HG02642 (cell line): ENCODE measurements around the gene GULP1.
"Not testable (repeated sequence)": the region's sequence is repeated elsewhere in the genome, so short reads cannot be mapped to it uniquely, and the experiment has no call there.

ENCODE experiments used
- ATAC-seq: cut with Tn5 transposase; IDR thresholded peaks from one replicate; pipeline ENCODE4 v1.9.1; 2021; ENCODE audit warnings: mild to moderate bottlenecking; ENCODE audit not compliant: unreplicated experiment, poor library complexity

The GULP1 gene

DNA sequence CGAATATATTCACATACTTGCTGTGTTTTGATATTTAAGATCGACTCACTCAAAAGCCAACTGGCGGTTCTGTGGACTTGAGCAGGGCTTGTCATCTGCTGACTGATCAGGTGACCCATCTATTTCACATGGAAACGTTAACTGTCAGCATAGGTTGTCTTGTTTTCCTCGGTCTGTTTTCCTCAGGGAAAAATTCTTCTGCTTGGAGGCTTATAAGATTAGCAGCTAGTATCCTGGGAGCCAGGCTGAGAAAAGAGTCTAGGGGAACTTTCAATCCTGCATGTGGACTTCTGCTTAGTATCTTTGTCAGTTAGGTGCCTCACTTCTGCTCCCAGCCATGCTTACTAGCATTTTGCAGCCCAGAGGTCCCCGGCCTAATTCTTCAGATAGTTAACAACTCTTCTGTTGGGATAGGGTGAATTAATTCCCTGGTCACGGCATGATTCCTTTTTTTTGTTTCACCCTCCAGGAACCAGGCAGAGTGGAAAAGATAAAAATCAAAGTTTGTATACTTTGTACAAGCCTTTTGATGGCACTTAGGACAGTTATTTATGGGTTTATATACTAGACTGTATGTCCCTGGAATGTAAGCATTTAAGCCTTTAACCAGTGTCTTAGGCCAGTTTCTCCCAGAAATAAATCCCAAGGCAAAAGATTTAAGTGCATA, 226.0 kb downstream of the GULP1 start:
- ATAC-seq, result no peak

DNA sequence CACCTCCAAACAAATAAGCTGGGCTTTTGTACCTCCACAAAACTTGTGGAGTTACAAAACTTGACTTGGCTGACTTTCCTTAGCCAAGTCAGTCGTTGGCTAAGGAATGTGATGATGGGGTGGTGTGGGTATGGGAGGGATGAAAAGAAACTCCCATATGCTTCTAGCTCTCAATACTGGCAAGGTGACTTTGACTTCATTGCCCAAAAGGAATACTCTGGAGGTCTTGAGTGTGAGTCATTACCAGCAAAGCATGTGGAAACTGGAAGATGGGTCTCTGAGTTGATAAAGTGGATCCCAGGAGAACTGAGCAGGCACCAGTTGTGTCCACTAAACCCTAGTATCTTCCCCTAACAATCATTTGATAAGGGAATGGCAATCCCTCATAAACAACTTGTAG, 226.7 kb downstream of the GULP1 start:
- no peak for ATAC-seq

DNA sequence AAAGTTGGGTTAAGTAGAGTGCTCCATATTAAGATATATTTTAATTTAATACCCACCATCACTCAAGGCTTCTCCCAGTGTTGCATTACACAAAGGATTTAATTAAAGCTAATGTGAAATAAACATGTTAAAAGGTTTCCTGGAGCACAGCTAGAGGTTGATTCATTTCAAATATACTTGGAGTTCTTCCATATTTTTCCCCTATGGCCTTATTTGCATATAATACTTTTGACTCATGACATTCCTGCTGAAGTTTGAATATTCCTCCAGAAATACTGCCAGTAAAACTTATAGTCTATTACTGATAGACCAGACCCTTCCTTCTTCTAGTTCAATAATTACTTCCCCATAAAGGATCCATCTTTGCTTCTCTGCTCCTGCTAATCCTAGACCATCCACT, 227.5 kb downstream of the GULP1 start:
- no peak for ATAC-seq

DNA sequence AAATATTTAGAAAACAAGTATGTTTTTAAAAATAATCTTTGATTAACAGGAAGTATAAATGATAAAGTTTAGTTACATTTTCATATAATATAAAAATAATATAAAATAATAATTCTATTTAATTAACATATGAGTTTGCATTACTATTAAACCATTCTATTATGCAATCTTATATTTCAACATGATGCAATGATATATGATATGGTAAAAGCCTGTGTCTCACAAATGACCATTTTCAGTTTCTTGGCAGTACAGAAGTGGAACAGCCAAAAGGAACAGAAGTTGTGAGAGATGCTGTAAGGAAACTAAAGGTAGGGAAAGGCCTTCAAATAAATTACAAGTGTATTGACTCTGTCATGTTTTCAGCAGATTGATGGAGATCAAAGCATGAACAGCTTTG, 230.8 kb downstream of the GULP1 start:
- no peak for ATAC-seq

DNA sequence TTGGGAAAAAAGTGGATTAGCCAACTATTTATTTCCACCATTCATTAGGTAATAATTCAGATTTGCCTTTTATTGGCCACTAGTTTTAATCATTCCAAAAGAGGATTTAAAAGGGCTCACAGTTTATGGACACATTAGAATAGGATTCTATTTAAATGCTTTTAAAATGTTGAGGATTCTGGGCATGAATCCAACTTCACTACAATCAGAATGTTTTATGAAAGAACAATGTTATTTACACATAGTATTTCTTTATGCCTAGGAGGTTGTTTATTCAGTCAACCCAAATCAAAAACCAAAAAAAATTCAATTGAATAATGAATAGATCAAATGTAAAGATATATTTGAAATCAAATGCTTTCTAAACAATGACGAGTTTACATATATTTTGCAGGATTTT, 232.2 kb downstream of the GULP1 start:
- no peak for ATAC-seq

DNA sequence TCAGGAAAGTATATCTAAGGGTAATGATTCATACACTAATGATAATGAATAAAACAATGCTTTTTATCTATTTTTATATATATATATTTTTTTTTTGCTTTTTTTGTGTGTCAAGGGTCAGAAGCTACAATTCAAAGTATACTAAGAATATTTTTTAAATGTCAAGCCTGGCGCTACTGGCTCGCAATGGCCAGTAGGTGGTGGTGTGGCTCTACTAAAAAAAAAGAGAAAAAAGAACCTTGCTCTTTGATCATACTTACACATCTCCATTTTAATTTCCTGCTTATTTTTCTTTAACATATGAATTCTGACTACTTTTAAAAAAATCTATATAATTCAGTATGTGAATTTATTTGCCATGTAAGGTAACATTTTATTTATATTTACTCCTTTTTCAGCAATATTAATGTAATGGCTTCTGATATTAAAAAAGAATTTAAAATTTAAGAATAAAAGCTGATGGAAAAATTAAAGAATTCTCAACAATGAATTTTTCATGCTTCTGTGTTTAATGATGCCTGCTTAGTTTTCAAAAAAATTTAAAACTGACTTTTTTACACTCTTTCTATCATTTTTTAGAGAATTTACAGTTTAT, 232.9 kb downstream of the GULP1 start:
- ATAC-seq, result peak; percentile 52

DNA sequence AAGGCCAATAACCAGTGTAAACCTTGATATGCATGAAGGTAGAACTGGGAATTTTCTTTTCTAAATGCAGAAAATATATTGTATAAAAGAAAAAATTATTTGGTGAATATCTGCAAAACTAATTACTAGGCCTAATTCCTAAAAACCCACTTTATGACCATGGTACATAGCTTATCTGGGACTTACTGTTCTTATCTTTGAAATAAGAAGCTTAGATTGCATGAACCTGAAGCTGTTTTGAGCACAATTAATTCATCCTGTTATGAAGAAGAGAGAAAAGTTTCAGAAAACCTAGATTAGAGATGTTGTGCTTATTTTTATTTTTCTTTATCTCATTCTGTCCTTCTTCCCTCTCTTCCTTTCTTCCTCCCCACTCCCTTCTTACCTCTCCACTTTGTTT, 235.0 kb downstream of the GULP1 start:
- ATAC-seq, result no peak

DNA sequence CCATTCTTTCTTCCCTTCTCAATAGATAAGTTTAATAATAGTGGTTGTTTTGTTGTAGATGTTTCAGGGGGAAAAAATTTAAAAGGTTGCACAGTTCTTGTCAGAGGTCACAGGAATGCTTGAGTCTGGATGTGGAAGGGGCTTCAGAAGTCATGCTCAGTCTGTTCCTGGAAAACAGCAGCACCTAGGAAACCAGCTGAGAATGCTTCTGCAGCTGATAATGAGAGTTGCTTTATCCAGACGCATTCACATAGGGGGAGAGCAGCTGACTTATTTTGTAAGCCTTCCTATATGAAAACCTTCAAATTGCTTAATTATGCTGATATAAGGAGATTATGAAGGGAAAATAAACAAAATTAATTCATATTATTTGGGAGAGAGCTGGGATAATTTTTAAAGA, 235.5 kb downstream of the GULP1 start:
- ATAC-seq, result no peak

DNA sequence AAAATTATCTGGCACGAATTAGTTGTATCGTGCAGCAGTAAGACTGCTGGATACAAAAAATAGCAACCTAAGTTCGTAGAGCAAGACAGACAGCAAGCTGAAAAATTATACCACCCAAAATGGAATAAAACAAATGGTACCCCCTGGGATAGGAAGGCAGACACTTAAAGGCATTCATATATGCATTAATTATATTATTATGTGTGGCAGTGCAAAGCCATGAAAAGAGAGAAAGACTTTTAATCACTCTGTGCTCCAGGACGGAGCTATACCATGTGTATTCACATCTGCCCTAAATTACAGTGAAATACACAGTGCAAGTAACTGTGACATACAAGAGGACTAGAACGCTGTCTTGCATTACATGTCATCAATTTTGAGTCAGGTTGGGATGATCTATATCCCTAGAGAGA, 235.9 kb downstream of the GULP1 start:
- ATAC-seq, result no peak

DNA sequence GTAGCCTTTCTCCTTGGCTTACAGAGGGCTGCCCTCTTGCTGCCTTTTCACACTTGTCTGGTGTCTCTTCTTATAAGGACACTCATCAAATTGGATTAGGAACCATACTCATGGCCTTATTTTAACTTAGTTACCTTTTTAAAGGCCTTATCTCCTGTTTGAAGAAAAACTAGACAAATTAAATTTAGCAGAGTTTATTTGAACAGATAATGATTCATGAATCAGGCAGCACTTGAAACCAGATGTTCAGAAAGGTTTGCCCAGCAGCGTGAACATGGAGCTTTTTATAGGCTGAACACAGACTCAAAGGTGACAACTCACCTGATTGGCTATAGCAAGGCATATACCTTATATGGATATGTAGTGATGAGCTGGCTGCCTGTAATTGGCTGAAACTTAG, 238.0 kb downstream of the GULP1 start:
- no peak for ATAC-seq

DNA sequence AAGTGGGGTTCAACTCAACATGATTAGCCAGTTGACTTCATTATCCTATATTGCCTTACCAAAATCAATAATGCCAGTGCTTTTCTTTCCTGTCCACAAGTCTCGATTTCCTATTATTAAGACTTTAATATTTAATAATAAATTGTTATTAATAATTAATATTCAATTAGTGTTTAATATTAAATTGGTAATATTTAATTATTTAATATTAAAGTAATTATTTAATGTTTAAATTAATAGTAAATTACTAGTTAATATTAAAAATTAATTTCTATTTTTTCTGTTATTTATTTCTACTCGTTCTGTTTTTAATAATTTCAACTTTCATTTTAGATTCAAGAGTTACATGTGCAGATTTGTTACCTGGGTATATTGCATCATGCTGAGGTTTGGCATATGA, 243.2 kb downstream of the GULP1 start:
- no peak for ATAC-seq

DNA sequence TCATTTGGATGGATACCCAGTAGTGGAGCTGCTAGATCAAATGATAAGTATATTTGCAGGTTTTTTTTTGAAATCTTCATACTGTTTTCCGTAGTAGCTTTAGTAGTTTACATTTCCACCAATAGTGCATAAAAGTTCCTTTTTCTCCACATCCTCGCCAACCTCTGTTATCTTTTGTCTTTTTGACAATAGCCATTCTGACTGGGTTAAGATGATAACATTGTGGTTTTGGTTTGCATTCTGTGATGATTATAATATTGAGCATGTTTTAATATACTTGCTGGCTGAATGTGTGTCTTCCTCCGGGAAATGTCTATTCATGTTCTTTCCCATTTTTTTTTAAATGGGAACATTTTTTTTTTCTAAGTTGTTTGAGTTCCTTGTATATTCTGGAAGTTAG, 260.0 kb downstream of the GULP1 start:
- no peak for ATAC-seq

DNA sequence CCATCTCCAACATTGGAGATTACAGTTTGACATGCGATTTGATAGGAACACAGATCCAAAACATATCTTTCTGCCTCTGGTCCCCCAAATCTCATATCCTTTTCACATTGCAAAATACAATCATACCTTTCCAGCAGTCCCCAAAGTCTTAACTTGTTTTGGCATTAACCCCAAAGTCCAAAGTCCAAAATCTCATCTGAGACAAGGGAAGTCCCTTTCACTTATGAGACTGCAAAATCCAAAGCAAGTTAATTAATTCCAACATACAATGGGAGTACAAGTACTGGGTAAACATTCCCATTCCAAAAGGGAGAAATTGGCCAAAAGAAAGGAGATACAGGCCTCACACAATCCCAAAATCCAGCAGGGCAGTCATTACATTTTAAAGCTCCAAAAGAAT, 265.4 kb downstream of the GULP1 start:
- ATAC-seq, result no peak

DNA sequence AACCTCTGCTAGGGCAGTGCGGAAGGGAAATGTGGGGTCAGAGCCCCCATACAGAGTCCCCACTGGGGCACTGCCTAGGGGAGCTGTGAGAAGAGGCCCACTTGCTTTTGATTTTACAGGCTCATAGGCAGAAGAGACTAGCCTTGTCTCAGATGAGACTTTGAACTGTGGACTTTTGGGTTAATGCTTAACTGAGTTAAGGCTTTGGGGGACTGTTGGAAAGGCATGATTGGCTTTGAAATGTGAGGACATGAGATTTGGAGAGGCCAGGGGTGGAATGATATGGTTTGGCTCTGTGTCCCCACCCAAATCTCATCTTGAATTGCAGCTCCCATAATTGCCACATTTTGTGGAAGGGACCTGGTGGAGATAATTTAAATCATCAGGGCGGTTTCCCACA, 267.8 kb downstream of the GULP1 start:
- ATAC-seq, result not testable (repeated sequence)

DNA sequence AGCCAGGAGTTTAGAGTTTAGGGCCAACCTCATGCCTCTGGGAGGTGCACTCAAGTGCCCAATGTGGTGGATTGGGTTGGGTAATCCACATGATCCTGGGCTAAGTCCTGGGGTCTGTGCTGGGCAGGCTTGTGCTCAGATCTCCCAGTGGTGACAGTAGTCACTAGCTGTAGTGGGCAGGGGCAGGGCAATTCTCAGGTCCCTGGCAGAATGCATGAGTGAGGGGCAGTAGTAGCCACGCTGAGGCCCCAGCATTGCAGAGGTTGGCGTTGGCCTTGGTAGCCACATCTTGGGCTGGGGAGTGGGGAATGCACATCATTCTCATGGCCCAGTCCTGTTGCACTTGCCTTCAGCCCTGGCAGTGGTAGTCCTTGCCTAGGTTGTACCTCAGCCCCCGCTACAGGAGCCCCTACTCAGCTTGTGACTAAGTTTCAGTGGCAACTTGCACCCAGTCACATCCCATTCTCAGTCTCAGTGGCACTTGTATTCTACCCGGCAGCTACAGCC, 269.9 kb downstream of the GULP1 start:
- no peak for ATAC-seq

DNA sequence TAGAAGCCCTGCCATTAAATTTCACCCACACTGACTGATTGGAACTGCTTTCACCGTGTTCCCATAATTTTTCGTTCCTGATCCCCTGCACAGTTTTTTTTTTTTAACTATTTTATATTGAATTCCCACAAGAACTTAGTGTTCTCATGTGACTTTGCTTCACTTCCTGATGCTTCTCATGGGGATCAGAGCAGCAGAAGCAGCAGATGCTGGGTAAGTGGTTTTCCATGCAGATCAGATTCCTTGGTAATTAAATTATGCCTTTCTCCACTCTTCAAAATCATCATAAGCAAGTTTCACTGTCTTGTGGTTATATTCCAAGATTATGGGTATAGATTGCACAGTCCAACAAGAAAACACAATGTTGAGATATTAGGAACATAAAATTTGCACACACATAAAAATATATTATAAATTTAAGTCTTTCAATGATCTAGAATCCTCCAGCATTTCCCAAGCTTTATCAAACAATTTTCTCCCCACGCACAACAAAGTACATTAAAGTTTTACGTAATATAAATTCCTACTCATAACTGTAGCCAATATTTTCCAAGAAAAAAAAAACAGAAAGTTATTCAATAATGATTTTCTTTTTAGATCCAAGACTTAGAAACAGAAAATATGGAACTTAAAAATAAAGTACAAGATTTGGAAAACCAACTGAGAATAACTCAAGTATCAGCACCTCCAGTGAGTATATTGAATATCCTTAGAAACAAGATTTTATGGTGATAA, 277.9 kb downstream of the GULP1 start:
- no peak for ATAC-seq

DNA sequence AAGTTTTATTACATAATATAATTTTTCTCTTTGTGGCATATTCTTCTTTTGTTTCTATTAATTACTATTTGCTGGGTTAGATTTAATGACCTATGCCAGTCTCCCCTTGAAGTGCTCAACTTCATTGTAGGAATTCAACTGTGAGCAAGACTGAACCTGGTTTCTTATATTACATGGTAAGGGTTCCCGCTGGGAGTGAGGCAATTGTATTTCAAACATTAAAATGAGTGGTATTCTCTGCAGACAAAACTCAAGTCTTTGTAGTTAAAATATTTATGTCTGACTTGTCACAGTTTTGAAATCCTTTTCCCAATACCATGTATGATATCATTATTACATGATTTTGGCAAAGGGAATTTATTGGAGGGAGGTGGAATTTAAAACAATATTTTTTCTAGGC, 278.7 kb downstream of the GULP1 start:
- ATAC-seq, result no peak

DNA sequence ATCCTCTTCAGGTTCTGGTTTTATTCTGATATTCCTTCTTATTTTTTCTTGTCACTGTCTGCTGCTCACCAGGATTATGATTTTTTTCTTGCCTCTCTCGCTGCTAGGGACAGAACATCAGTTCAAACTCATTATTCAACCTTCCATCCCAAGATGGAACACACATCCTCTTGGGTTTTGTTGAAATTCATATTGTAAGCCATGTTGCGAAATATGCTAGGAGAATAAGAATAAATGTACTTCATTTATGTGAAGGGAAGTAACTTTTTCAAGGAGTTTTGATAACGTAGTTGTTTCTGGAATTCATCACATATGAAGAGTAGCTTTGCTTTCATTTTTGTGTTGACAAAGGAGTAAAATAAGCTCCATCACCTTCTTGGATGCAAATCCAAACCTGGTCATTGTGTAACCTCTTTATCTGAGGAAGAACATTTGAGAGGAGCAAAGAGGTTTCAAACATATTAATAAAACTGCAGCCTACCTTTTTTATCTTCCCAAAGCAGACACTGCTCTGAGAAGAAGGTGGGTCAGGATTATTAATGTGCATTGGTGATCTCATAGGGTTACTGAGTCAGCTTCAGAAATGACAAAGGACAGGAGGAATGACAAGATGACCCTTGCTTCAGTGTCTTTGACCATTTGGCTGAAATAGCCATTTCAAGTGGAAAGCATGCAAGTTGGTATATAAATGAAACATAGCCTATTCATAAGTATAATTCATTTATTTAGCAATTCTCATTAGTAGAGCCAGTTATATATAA, 280.0 kb downstream of the GULP1 start:
- ATAC-seq, result no peak

DNA sequence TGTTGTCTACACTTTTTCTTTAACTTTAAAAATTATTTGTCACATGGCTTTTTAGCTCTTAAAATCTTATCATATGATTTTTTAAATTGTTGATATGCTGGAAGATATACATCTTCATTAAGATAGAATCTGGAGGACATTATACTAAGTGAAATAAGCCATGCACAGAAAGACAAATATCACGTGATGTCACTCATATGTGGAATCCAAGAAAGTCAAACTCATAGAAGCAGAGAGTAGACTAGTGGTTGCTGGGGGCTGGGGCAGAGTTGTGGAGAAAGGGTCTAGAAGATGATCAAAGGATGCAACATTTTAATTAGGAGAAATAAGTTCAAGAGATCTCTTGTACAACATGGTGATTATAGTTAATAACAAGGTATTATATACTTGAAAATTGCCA, 280.9 kb downstream of the GULP1 start:
- ATAC-seq, result no peak

DNA sequence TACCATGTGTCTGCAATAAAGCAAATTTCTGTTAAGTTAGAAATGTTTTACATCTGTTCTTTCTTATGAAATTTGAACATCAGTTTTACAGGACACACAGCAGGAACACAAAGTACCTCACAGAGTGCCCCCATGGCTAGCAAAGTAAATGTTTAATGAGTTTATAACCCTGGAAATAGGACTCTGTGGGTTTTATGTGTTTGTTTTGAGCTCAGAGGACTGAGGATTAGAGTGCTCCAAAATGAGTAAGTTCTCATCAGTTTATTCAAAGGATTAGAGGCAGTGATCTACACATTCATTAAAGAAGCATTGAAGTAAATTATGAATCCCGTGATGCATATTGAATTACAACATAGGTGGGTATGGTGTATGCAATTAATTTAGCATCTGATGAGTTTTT, 281.8 kb downstream of the GULP1 start:
- no peak for ATAC-seq

DNA sequence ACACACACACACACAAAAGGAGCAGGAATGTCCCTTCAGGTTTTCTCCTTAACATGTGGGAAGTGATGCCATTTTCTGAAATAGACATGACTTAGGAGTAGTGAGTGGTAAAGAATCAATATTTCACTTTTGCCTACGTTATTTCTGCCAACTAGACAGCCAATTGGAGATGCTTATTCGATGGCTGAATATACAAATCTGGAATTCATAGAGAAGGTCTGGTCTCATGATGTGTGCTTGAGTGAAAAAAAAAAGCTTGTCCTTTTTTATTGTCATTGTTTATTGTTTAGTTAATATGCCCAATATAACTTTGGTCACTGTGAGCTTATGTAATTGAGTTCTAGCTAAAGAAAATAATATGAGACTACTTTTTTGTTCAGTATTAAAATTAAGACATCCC, 284.3 kb downstream of the GULP1 start:
- no peak for ATAC-seq
